Measurements from ENCODE around the gene CFAP74. TPM values are rescaled to one million over a fixed set of nuclear protein-coding genes. Genes with fewer than 3 reads are reported as not detected.

The CFAP74 gene
- total RNA-seq, 1 donor from 2014 or later: not detected

DNA sequence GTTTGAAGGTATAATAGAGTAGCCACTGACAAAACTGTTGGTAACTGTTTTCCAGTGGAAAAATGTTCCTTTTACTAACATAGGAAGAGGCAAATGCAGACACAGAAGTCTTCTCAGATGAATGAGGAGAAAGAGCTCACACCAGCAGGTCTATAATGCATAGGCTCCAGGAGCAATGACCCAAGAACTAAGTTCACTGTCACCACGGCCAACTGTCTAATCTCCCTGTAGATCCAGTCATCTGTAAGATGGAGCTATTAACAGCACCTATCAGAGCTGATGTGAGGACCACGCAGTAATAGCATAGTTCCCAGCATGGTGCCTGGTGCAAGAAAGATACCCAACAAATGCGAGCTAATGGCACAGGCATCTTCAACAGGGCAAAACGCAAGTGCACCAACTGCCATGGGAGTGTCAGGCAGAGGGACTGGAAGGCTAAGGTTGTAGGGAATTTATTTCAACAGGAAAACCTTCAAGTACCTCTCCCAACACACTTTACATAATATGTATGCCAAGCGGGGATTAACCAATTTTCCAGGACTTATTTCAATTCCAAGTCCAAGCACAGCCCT lies 125.6 kb downstream of the CFAP74 start:
- DNase-seq (ENCODE audit: low read depth in 2 of 2): no peak

DNA sequence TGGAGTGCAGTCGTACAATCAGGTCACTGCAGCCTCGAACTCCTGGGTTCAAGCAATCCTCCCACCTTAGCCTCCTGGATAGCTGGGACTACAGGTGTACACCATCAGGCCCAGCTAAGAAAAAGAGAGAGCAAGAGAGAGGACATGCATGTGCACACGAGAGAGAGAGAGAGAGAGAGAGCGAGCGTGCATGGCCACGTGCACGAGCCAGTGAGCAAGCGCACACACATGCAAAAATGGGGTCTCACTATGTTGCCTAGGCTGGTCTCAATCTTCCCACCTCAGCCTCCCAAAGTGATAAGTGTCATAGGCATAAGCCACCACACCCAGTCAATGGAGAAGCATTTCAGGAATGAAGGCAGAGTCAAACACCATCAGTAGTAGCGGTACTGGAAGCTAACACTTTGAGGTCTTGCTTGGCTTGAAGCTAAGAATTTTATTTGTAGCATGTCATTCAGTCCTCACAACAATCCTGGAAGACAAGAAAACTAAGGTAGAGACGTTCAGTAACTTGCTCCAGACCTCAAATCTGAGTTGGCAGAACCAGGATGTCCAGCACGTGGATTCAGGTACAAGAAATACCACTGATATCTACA lies 127.2 kb downstream of the CFAP74 start:
- no peak for DNase-seq (ENCODE audit: low read depth in 2 of 2)

DNA sequence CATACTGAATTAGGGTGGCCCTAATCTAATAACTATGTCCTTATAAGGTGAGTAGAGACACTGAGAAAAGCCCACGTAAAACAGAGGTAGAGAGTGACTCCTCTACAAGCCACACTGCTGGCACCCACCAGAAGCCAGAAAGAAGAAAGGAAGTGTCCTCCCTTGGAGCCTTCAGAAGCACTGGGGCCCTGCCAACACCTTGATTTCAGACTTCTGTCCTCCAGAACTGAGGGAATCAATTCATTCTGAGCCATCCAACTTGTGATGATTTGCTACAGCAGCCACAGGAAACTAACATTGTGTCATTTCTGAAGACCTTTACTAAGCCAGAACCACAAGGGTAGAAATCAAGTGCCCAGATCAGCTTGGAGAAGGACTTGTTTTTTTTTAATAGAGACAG lies 127.7 kb downstream of the CFAP74 start:
- DNase-seq (ENCODE audit: low read depth in 2 of 2): no peak

DNA sequence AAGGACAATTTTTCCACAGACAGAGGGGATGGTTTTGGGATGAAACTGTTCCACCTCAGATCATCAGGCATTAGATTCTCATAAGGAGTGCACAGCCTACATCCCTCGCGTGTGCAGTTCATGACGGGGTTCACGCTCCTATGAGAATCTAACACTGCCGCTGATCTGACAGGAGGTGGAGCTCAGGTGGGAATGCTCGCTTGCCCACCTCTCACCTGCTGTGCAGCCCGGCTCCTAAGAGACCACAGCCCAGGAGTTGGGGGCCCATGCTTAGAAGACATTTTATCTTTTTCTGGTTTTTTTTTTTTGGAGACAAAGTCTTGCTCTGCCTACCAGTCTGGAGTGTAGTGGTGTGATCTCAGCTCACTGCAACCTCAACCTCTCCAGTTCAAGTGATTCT lies 128.7 kb downstream of the CFAP74 start:
- no peak for DNase-seq (ENCODE audit: low read depth in 2 of 2)

DNA sequence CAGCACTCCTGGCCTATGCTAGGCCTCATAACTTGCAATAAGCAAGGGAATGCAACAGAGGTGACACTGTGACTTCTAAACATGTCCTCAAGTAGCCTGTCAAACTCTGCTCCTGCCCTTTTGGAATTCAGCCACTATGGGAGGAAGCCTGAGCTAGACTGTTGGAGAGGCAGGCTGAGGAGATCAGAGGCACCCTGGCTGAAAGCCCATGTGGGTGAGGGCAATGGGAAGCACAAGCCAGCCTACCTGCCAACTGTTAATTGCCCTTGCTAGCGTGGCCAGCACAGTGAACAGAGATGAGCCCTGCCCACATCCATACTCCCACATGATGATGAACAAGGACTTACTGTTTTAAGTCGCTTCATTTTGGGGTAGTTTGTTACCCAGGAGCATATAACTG lies 130.4 kb downstream of the CFAP74 start:
- no peak for DNase-seq (ENCODE audit: low read depth in 2 of 2)

DNA sequence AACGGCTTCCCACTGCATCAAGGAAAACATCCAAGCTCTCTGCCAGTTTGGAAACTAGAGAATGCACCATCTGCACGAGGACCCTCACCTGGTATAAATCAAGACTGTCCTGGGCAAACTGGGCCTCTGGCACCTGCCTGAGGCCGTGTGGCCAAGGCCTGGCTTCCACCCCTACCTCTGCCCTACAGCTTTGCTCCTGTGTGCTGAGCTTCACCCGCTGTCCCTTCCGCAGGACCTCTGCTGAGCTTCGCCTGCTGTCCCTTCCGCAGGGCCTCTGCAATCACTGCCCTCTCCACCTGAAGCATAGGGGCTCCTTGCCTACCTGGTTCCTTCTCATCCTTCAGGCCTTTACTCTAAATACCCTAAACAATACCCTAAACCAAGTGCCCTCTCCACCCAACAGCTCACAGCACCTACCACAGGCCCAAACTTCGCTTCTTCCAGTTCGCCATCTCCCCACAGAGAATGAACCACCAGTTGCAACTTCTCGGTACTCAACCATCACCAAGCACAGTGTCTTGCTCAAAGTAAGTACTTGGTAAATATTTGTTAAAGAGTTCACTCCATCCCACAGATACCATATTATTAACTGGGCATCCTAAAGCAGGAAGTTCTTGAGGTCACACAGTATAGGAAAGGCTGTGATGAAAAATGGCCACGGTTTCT lies 131.1 kb downstream of the CFAP74 start:
- DNase-seq (ENCODE audit: low read depth in 2 of 2): no peak

Other genes starting within 250 kb of the CFAP74 start
- 25.3 and 34.7 TPM in 2 replicates for gene NADK, start 225.3 kb downstream of the CFAP74 start, total RNA-seq
- 72.4 and 93.5 TPM in 2 replicates for gene GNB1, start 112.7 kb downstream of the CFAP74 start, total RNA-seq
- not detected in 2 replicates for gene CALML6, start 88.5 kb downstream of the CFAP74 start, total RNA-seq
- gene TMEM52, start 84.5 kb downstream of the CFAP74 start, total RNA-seq: under 0.01 and 0.20 TPM in 2 replicates
- 0.20 and 1.1 TPM in 2 replicates for gene GABRD, start 15.6 kb upstream of the CFAP74 start, total RNA-seq
- gene PRKCZ, start 46.6 kb upstream of the CFAP74 start, total RNA-seq: 14.2 and 29.8 TPM in 2 replicates
- 14.8 and 19.8 TPM in 2 replicates for gene FAAP20, start 191.0 kb upstream of the CFAP74 start, total RNA-seq
- 11.8 and 18.3 TPM in 2 replicates for gene SKI, start 224.5 kb upstream of the CFAP74 start, total RNA-seq